Natural killer cell (primary cell): Measurements from ENCODE around the gene ASB17. TPM values are rescaled to one million over a fixed set of nuclear protein-coding genes. Genes with fewer than 3 reads are reported as not detected.

ENCODE experiments used
- ATAC-seq, 3 donors: fragments of 150-1000 bp in 2 of 3; fragments of 200-7000 bp in 1 of 3; cut with Tn5 transposase; 1 replicate in 1 of 3; 2 replicates in 2 of 3; pipeline ENCODE4 v1.10.0; 2021; ENCODE audit warnings: mild to moderate bottlenecking in 2 of 3, moderate library complexity in 2 of 3
- DNase-seq, 2 donors: peaks; one replicate each; pipeline versions ENCODE4 v3.0.0 to v3.0.0-alpha.2; 2013 to 2021; ENCODE audit warnings: mixed read lengths in 1 of 2
- H3K27ac ChIP-seq: one replicate; pipeline ENCODE4 v1.5.1; 2013; ENCODE audit warnings: mild to moderate bottlenecking, low read length
- H3K27me3 ChIP-seq: one replicate; pipeline ENCODE4 v1.6.1; 2013; ENCODE audit warnings: low read length; ENCODE audit not compliant: control insufficient read depth, insufficient read depth
- H3K36me3 ChIP-seq: one replicate; pipeline ENCODE4 v1.6.1; 2013; ENCODE audit warnings: low read length; ENCODE audit not compliant: control insufficient read depth, insufficient read depth
- H3K4me1 ChIP-seq: one replicate; pipeline ENCODE4 v1.6.1; 2013; ENCODE audit warnings: low read length; ENCODE audit not compliant: control insufficient read depth, insufficient read depth
- H3K4me3 ChIP-seq: one replicate; pipeline ENCODE4 v1.5.1; 2013; ENCODE audit warnings: low read length
- H3K9me3 ChIP-seq: one replicate; pipeline ENCODE4 v1.6.1; 2013; ENCODE audit warnings: low read length; ENCODE audit not compliant: control insufficient read depth, insufficient read depth
- H3K27ac Mint-ChIP-seq, 2 donors: one replicate each; pipeline ENCODE4 v1.8.0; 2022; ENCODE audit warnings: mild to moderate bottlenecking in 2 of 2, mixed read lengths in 2 of 2, moderate library complexity in 1 of 2
- H3K27me3 Mint-ChIP-seq, 2 donors: one replicate each; pipeline ENCODE4 v1.8.0; 2022; ENCODE audit warnings: low read depth in 2 of 2, mixed read lengths in 2 of 2
- H3K36me3 Mint-ChIP-seq: one replicate; pipeline ENCODE4 v1.8.0; 2022; ENCODE audit warnings: mixed read lengths
- H3K4me1 Mint-ChIP-seq, 2 donors: one replicate each; pipeline ENCODE4 v1.8.0; 2022; ENCODE audit warnings: mixed read lengths in 2 of 2
- H3K4me3 Mint-ChIP-seq: one replicate; pipeline ENCODE4 v1.8.0; 2022; ENCODE audit warnings: mild to moderate bottlenecking, moderate library complexity, mixed read lengths
- H3K9me3 Mint-ChIP-seq, 2 donors: one replicate each; pipeline ENCODE4 v1.8.0; 2022; ENCODE audit warnings: mixed read lengths in 2 of 2
- CTCF ChIP-seq: fragments of 200-600 bp; IDR thresholded peaks from one replicate; pipeline ENCODE4 v1.8.0; 2022; ENCODE audit warnings: antibody characterized with exemption
- WGBS: methylation state at CpG from one replicate; pipeline ENCODE4 v1.1.7; 2013; ENCODE audit warnings: missing lambda C conversion rate; ENCODE audit not compliant: insufficient coverage; 5-methylcytosine and 5-hydroxymethylcytosine counted together
- intact Hi-C: fragments of 100-400 bp; cut with micrococcal nuclease; formaldehyde crosslinking; loops from one replicate; pipeline ENCODE4 v1.14.2; 2022
- total RNA-seq, 4 donors: library from RNA; stranded (reverse); fragments of 120-200 nt in 1 of 4; gene quantifications; one replicate each; pipeline versions ENCODE4 v1.2.3 to v1.2.4, GENCODE V29; 2013 to 2022

The ASB17 gene
- total RNA-seq, 3 donors from 2014 or later (not counting 1 experiment from before 2014, with no cell fraction given) = not detected

- Mint-ChIP-seq H3K4me3 (no peak overlapping the region), H3K36me3 (no peaks in the 10 kb centered on the region), H3K27ac (no peak overlapping the region), H3K4me1 (no peaks in the 10 kb centered on the region), H3K9me3 (peaks cover 2 to 5% of the 10 kb centered on the region in 2 donors), H3K27me3 (no peaks in the 10 kb centered on the region)
- Histone ChIP-seq H3K4me1 (no peaks in the 10 kb centered on the region), H3K4me3 (no peak overlapping the region), H3K27ac (no peak overlapping the region), H3K9me3 (no peaks in the 10 kb centered on the region), H3K36me3 (no peaks in the 10 kb centered on the region), H3K27me3 (no peaks in the 10 kb centered on the region)
- WGBS = 11% methylated on average over 1 of the region's 1 CpG
- intact Hi-C loops = no loop called here
- TF ChIP-seq CTCF = no peak
- no peak for DNase-seq
- no peak for ATAC-seq
These were observed 4.8 kb upstream of the ASB17 start for GRCh38 chr1:75937034-75937433.

DNA sequence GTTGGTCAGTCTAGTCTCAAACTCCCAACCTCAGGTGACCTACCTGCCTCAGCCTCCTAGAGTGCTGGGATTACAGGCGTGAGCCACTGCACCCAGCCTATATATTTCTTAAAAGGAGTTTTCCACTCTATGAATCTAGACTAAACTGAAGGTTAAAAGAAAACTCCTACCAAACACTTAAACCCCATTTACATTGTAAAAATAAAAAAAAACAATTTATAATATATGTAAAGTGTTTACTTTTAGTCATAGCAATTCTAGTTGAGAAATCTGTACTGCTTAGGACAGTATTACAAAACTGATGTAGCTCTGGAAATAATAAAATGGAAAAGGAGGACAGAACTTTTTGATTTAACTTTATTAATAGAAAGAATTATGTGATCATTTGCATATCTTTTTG lies 9.5 kb downstream of the ASB17 start:
- Histone ChIP-seq H3K4me3 (no peak overlapping the region), H3K4me1 (no peaks in the 10 kb centered on the region), H3K27me3 (no peaks in the 10 kb centered on the region), H3K36me3 (no peaks in the 10 kb centered on the region), H3K9me3 (no peaks in the 10 kb centered on the region), H3K27ac (no peak overlapping the region)
- ATAC-seq (no peak), DNase-seq (no peak)
- no peaks in the 10 kb centered on the region for H3K36me3 Mint-ChIP-seq
- TF ChIP-seq CTCF = no peak
- no peaks in the 10 kb centered on the region for H3K4me1 Mint-ChIP-seq
- no peak overlapping the region for H3K4me3 Mint-ChIP-seq
- intact Hi-C loops = no loop called here
- no peaks in the 10 kb centered on the region for H3K27me3 Mint-ChIP-seq
- WGBS = no CpG with 5 or more reads among the region's 1 CpG
- peaks cover 3 to 5% of the 10 kb centered on the region in 2 donors for H3K9me3 Mint-ChIP-seq
- H3K27ac Mint-ChIP-seq = no peak overlapping the region

DNA sequence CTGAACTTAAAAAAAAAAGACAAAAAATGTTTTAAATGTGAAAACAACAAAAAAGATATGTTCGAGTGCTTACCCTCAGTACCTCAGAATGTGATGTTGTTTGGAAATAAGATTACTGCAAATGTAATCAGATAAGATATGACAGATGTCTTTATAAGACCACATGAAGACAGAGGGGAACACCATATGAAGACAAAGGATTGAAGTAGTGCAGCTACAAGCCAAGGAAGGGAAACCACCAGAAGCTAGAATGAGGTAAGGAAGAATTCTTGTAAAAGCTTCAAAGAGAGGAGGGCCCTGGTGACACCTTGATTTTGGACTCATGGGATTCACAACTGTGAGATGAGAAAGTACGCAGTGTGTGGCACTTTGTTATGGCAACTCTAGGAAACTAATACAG lies 15.4 kb downstream of the ASB17 start:
- Histone ChIP-seq H3K4me3 (no peak overlapping the region), H3K27ac (no peak overlapping the region), H3K27me3 (no peaks in the 10 kb centered on the region), H3K9me3 (no peaks in the 10 kb centered on the region), H3K4me1 (no peaks in the 10 kb centered on the region), H3K36me3 (no peaks in the 10 kb centered on the region)
- Mint-ChIP-seq H3K27ac (no peak overlapping the region), H3K36me3 (no peaks in the 10 kb centered on the region), H3K9me3 (peaks cover 2 to 4% of the 10 kb centered on the region in 2 donors), H3K27me3 (no peaks in the 10 kb centered on the region), H3K4me1 (no peaks in the 10 kb centered on the region), H3K4me3 (no peak overlapping the region)
- no peak for DNase-seq
- intact Hi-C loops = no loop called here
- ATAC-seq = no peak
- no peak for TF ChIP-seq CTCF
- WGBS = 71% methylated on average over 2 of the region's 2 CpGs

DNA sequence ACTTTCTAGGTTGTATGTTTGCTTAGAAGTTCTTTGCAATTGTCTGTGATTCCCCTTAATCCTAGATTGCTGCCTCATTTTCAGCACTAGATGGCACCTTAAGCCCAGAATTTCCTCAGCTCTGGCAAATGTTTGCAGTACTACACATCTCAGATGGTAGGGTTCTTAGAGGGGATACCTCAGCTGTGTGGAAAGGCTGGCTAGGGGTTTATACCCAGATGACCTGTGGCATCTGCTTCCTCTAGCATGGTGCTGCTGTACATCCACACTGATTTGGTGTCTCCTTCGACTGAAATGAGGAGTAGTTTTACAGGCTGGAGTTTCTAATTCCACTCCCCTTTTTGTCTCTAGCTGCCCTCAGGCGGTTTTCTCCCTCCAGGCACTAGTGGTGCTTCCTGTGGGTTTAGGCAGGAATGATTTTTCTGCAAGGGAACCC lies 23.5 kb downstream of the ASB17 start:
- Mint-ChIP-seq H3K9me3 (peaks cover 6 to 11% of the 10 kb centered on the region in 2 donors), H3K36me3 (no peaks in the 10 kb centered on the region), H3K27me3 (no peaks in the 10 kb centered on the region), H3K4me3 (no peak overlapping the region), H3K4me1 (no peaks in the 10 kb centered on the region), H3K27ac (no peak overlapping the region)
- intact Hi-C loops = no loop called here
- Histone ChIP-seq H3K27me3 (no peaks in the 10 kb centered on the region), H3K4me1 (no peaks in the 10 kb centered on the region), H3K9me3 (no peaks in the 10 kb centered on the region), H3K36me3 (no peaks in the 10 kb centered on the region), H3K27ac (no peak overlapping the region), H3K4me3 (no peak overlapping the region)
- no peak for TF ChIP-seq CTCF
- ATAC-seq = no peak
- no peak for DNase-seq
- WGBS = 34% methylated on average over 2 of the region's 2 CpGs
